Panc1 (cell line): ENCODE measurements around the gene TRIM44.

Experiments
- CTCF ChIP-seq: fragments of 450-650 bp; IDR thresholded peaks from 2 replicates; pipeline ENCODE4 v1.5.1; 2017; ENCODE audit warnings: mild to moderate bottlenecking
- POLR2AphosphoS5 ChIP-seq: IDR thresholded peaks from 2 replicates; pipeline ENCODE4 v1.6.1; 2012; ENCODE audit warnings: mild to moderate bottlenecking, low read depth, low read length, moderate library complexity
- REST ChIP-seq, 2 experiments: IDR thresholded peaks; 2 replicates each; pipeline ENCODE4 v1.6.1; 2011 to 2012; ENCODE audit warnings: low read depth in 2 of 2, control low read depth in 1 of 2, low read length in 1 of 2, mild to moderate bottlenecking in 1 of 2, moderate library complexity in 1 of 2; ENCODE audit not compliant: insufficient read depth in 1 of 2
- SIN3A ChIP-seq: IDR thresholded peaks from 2 replicates; pipeline ENCODE4 v1.6.1; 2012; ENCODE audit warnings: low read depth, mild to moderate bottlenecking, low read length, moderate library complexity, borderline replicate concordance; ENCODE audit not compliant: insufficient read depth
- TCF7L2 ChIP-seq: IDR thresholded peaks from 2 replicates; pipeline ENCODE4 v1.6.1; 2011; ENCODE audit warnings: mild to moderate bottlenecking, low read depth, low read length, inconsistent platforms

- TF ChIP-seq CTCF, result peak; percentile 42; the same call in 1 of the 2 replicates
- no peak for TF ChIP-seq REST (IDR thresholded peaks at IDR 0.05; ENCODE audit: insufficient read depth in 1 of 2, low read depth in 2 of 2, low read length in 1 of 2)
- no peak for TF ChIP-seq SIN3A
- no peak for TF ChIP-seq POLR2AphosphoS5
- 0 out of 2 replicates have a peak, but pooled peaks have one; percentile 50 for TF ChIP-seq TCF7L2
These were observed 42.5 kb upstream of the TRIM44 start for GRCh38 chr11:35619855-35620640.
